Adrenal gland (tissue), 5 donors: ENCODE results near the gene ZSCAN23.

Experiments
- POLR2A ChIP-seq, 2 donors: fragments of 450-650 bp; IDR thresholded peaks; one replicate each; pipeline ENCODE4 v1.6.1; 2017; ENCODE audit warnings: antibody characterized with exemption in 2 of 2, mild to moderate bottlenecking in 2 of 2, moderate library complexity in 1 of 2
- TF ChIP-seq, protein P1 (sequence below), 6 experiments: fragments of 450-650 bp in 4 of 6; fragments of 200-600 bp in 2 of 6; sonication (generic) in 1 of 6; IDR thresholded peaks; 1 replicate in 5 of 6; 2 replicates in 1 of 6; pipeline versions ENCODE4 v1.5.1 to v1.8.0; 2016 to 2021; ENCODE audit warnings: antibody characterized with exemption in 6 of 6, mild to moderate bottlenecking in 2 of 6, moderate library complexity in 1 of 6
- donor health status: DM: no; HTN: no; CAD: no.

DNA sequence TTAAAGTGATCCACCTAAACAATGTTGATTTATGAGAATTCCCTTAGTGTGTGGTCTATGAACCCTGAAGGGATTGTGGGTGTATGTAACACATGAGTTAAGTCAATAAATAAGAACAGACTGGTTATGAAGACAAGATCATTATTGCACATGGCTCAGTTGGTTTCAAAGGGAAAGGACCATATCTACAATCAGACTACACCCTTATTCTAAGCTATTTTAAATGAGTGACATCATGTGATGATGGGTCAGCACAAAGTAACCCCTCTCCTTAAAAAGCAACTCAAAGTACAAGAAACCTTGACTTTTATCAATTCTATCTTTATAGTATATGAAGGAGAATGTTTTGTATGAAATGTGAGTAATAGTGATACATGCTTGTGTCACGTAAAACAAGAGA lies 15.3 kb upstream of the ZSCAN23 start:
- TF ChIP-seq, protein P1, sequence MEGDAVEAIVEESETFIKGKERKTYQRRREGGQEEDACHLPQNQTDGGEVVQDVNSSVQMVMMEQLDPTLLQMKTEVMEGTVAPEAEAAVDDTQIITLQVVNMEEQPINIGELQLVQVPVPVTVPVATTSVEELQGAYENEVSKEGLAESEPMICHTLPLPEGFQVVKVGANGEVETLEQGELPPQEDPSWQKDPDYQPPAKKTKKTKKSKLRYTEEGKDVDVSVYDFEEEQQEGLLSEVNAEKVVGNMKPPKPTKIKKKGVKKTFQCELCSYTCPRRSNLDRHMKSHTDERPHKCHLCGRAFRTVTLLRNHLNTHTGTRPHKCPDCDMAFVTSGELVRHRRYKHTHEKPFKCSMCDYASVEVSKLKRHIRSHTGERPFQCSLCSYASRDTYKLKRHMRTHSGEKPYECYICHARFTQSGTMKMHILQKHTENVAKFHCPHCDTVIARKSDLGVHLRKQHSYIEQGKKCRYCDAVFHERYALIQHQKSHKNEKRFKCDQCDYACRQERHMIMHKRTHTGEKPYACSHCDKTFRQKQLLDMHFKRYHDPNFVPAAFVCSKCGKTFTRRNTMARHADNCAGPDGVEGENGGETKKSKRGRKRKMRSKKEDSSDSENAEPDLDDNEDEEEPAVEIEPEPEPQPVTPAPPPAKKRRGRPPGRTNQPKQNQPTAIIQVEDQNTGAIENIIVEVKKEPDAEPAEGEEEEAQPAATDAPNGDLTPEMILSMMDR (IDR thresholded peaks at IDR 0.05), result no peak
- no peak for TF ChIP-seq POLR2A (IDR thresholded peaks at IDR 0.05)
